ACC112 (cell line): Measurements from ENCODE around the gene MED9.

Experiments used
- H2AFZ ChIP-seq: fragments of 200-600 bp; sonication (generic); one replicate; pipeline ENCODE4 v1.6.0; 2017; ENCODE audit warnings: antibody characterized with exemption, low read length; ENCODE audit not compliant: unreplicated experiment
- H3K27ac ChIP-seq: fragments of 200-600 bp; sonication (generic); 2 replicates; pipeline ENCODE4 v1.5.1; 2014; ENCODE audit warnings: low read depth, mild to moderate bottlenecking, antibody characterized with exemption, low read length, moderate library complexity
- H3K27me3 ChIP-seq: fragments of 200-600 bp; sonication (generic); 2 replicates; pipeline ENCODE4 v1.6.1; 2014; ENCODE audit warnings: mild to moderate bottlenecking, antibody characterized with exemption, low read length, moderate library complexity, mixed read lengths; ENCODE audit not compliant: insufficient read depth
- H3K36me3 ChIP-seq: fragments of 200-600 bp; sonication (generic); 2 replicates; pipeline ENCODE4 v1.6.1; 2016; ENCODE audit warnings: mild to moderate bottlenecking, antibody characterized with exemption, low read length, moderate library complexity, mixed read lengths; ENCODE audit not compliant: insufficient read depth
- H3K4me1 ChIP-seq: fragments of 200-600 bp; sonication (generic); one replicate; pipeline ENCODE4 v1.6.1; 2016; ENCODE audit warnings: low read length, mixed read lengths; ENCODE audit not compliant: insufficient read depth, unreplicated experiment, control insufficient read depth
- H3K4me3 ChIP-seq: fragments of 200-600 bp; sonication (generic); 2 replicates; pipeline ENCODE4 v1.5.1; 2014; ENCODE audit warnings: mild to moderate bottlenecking, low read depth, low read length
- H3K79me2 ChIP-seq: fragments of 200-600 bp; sonication (generic); one replicate; pipeline ENCODE4 v1.6.0; 2016; ENCODE audit warnings: low read length; ENCODE audit not compliant: control insufficient read depth, unreplicated experiment, insufficient read depth

The MED9 gene

DNA sequence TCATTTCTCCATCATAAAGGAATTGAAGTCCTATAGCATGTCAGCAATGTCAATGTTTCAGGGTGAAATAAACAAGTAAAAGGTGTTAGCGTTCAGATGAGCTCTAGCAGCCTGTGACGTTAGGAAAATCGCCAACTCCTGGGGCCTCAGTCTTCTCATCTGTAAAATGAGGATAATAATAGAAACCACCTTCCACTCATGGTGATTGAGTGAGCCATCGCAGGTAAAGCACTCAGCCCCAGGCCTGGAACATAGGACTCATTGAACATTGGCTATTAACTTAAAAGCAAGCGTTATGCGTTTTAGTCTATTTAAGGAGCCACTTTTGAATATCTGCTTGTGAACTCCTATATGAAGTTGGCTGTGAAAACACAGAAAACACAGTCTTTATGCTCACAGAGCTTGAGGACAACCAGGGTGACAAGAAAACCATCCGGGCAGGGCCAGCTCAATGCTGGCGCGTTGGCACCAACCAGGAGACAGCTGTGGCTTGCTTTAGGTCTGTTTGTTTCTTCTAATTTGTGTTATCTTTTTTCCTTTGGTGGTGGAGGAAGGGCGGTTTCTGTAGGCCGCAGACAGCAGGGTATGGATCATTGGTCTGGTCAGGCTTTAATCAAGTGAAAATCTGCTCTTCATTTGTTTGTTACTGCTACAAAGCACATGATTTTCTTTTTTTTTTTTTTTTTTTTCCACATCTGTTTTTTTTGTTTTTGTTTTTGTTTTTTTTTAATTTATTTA is 35.7 kb upstream of the MED9 start:
- Histone ChIP-seq H3K27me3 (no peaks in the 10 kb centered on the region), H3K4me3 (no peak overlapping the region), H3K36me3 (no peaks in the 10 kb centered on the region), H2AFZ (no peak overlapping the region), H3K79me2 (no peaks in the 10 kb centered on the region), H3K4me1 (peaks cover 11% of the 10 kb centered on the region), H3K27ac (no peak overlapping the region)

DNA sequence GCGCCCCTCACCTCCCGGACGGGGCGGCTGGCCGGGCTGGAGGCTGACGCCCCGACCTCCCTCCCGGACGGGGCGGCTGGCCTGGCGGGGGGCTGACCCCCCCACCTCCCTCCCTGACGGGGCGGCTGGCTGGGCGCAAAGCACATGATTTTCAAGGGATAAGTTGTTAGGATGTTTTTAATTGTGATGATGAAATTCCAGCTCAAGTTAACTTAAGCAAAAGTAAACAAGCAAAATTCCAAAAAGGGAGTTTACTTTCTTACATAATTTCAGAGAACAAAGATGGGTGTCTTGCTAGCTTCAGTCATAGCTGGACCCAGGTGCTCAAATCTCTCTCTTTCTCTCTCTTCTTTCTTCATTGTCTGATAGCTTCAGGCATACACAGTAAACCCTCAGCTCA is 33.6 kb upstream of the MED9 start:
- peaks cover 20% of the 10 kb centered on the region for H3K4me1 ChIP-seq
- no peak overlapping the region for H3K4me3 ChIP-seq
- H3K36me3 ChIP-seq, result no peaks in the 10 kb centered on the region
- no peak overlapping the region for H2AFZ ChIP-seq
- H3K27ac ChIP-seq, result no peak overlapping the region
- H3K79me2 ChIP-seq, result no peaks in the 10 kb centered on the region
- H3K27me3 ChIP-seq, result no peaks in the 10 kb centered on the region

DNA sequence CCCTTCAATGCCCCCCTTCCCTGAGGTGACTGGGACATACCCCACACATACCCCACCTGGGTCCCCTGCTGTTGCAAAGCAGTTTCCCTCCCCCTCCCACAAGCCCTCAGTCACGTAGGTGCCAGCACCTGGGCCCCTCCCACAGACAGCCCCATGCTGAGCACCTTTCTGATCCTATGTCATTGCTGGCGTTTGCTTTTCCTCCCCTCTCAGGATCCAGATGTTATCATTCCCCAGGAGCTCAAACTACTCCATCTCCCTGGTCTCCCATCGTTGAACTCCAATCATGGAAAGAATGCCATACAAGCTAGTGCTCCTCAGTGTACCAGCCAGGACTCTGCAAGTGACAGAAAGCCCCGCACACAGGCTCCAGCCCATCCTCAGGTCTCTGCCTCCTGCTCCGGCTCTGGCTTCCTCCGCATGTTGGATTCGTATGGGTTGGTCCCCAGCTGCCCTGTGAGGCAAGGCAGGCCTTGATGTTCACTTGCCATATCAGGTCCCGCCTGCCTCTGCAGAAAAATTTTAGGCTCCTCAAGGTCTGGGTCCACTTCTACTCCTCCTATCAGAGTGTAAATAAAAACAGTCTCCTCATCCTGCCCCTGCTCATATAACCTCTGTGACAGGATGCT is 31.4 kb upstream of the MED9 start:
- Histone ChIP-seq H3K27me3 (no peaks in the 10 kb centered on the region), H3K27ac (peak overlapping the region; percentile 42; the same call in 1 of the 2 replicates), H2AFZ (no peak overlapping the region), H3K4me1 (peaks cover 20% of the 10 kb centered on the region), H3K36me3 (no peaks in the 10 kb centered on the region), H3K79me2 (no peaks in the 10 kb centered on the region), H3K4me3 (no peak overlapping the region)

- Histone ChIP-seq H3K79me2 (no peaks in the 10 kb centered on the region), H2AFZ (no peak overlapping the region), H3K4me1 (peaks cover 20% of the 10 kb centered on the region), H3K36me3 (no peaks in the 10 kb centered on the region), H3K27me3 (no peaks in the 10 kb centered on the region), H3K4me3 (no peak overlapping the region), H3K27ac (peak overlapping the region; percentile 58; the same call in 1 of the 2 replicates)
Measured at GRCh38 chr17:17445925-17446665, 30.7 kb upstream of the MED9 start.

- no peaks in the 10 kb centered on the region for H3K27me3 ChIP-seq
- peaks cover 20% of the 10 kb centered on the region for H3K4me1 ChIP-seq
- H3K4me3 ChIP-seq, result no peak overlapping the region
- no peaks in the 10 kb centered on the region for H3K36me3 ChIP-seq
- no peak overlapping the region for H2AFZ ChIP-seq
- peak overlapping the region; percentile 58; the same call in 1 of the 2 replicates for H3K27ac ChIP-seq
- no peaks in the 10 kb centered on the region for H3K79me2 ChIP-seq
Measured at GRCh38 chr17:17446666-17447155, 30.1 kb upstream of the MED9 start.

- Histone ChIP-seq H3K27me3 (no peaks in the 10 kb centered on the region), H3K4me1 (peaks cover 20% of the 10 kb centered on the region), H3K79me2 (no peaks in the 10 kb centered on the region), H3K36me3 (no peaks in the 10 kb centered on the region), H3K4me3 (no peak overlapping the region), H3K27ac (no peak overlapping the region), H2AFZ (no peak overlapping the region)
Measured at GRCh38 chr17:17447264-17447663, 29.5 kb upstream of the MED9 start.

GRCh38 chr17:17448076-17448475 is 28.7 kb upstream of the MED9 start:
- Histone ChIP-seq H3K27ac (no peak overlapping the region), H3K79me2 (no peaks in the 10 kb centered on the region), H2AFZ (no peak overlapping the region), H3K4me3 (no peak overlapping the region), H3K36me3 (no peaks in the 10 kb centered on the region), H3K27me3 (no peaks in the 10 kb centered on the region), H3K4me1 (peaks cover 20% of the 10 kb centered on the region)

GRCh38 chr17:17448723-17449122 is 28.1 kb upstream of the MED9 start:
- no peaks in the 10 kb centered on the region for H3K36me3 ChIP-seq
- H3K79me2 ChIP-seq, result no peaks in the 10 kb centered on the region
- H3K27ac ChIP-seq, result no peak overlapping the region
- H3K27me3 ChIP-seq, result no peaks in the 10 kb centered on the region
- peaks cover 20% of the 10 kb centered on the region for H3K4me1 ChIP-seq
- H3K4me3 ChIP-seq, result no peak overlapping the region
- no peak overlapping the region for H2AFZ ChIP-seq

DNA sequence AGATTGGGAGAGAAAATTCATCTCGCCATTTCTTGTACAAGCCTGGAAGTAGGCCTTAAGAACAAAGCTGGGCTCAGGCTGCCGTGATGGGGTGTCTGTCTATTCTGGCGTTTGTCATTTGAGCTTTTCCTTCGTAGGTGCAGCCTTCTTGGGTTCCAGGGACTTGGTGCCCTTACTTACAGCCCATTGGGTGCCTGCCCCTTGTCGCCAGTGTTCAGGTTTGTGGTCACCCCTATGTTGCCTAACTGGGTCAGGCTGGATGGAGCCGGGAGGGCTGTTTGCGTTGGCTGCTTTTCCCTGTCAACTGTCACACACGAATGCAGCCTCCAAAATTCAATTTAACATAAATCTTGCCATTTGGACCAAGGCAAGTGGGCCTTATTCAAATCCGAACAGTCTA is 23.7 kb upstream of the MED9 start:
- Histone ChIP-seq H3K4me3 (no peak overlapping the region), H3K27me3 (peaks cover 3% of the 10 kb centered on the region; the same call in 1 of the 2 replicates), H3K4me1 (no peaks in the 10 kb centered on the region), H3K27ac (no peak overlapping the region), H2AFZ (no peak overlapping the region), H3K36me3 (no peaks in the 10 kb centered on the region), H3K79me2 (no peaks in the 10 kb centered on the region)

DNA sequence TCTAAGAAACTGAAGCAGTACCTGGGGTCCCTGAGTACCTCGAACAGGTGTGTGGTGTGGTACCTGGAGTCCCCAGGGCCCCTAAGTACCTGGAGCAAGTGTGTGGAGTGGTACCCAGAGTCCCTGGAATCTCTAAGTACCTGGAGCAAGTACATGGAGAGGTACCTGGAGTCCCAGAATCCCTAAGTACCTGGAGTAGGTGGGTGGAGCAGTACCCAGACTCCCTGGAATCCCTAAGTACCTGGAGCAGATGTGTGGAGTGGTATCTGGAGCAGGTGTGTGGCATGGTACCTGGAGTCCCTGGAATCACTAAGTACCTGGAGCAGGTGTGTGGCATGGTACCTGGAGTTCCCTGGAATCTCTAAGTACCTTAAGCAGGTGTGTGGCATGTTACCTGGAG is 22.5 kb upstream of the MED9 start:
- Histone ChIP-seq H3K27me3 (peaks cover 3% of the 10 kb centered on the region; the same call in 1 of the 2 replicates), H3K36me3 (no peaks in the 10 kb centered on the region), H3K4me1 (no peaks in the 10 kb centered on the region), H3K27ac (no peak overlapping the region), H3K79me2 (no peaks in the 10 kb centered on the region), H2AFZ (no peak overlapping the region), H3K4me3 (no peak overlapping the region)
